Stimulated activated naive CD8-positive, alpha-beta T cell treated with anti-CD3 and anti-CD28 coated beads, Interleukin-15, amount 100 ng/mL, for 72 hours (primary cell): Measurements from ENCODE around the gene ARID5A.

Experiments
- ATAC-seq: fragments of 150-1000 bp; cut with Tn5 transposase; 2 replicates; pipeline ENCODE4 v1.10.0; 2021; ENCODE audit warnings: mild to moderate bottlenecking, moderate library complexity
- DNase-seq, 2 donors: peaks; one replicate each; pipeline ENCODE4 v3.0.0; 2021 to 2022
- H3K27ac Mint-ChIP-seq, 2 donors: one replicate each; pipeline ENCODE4 v1.8.0; 2022; ENCODE audit warnings: mild to moderate bottlenecking in 2 of 2, mixed read lengths in 2 of 2, moderate library complexity in 2 of 2
- H3K27me3 Mint-ChIP-seq: one replicate; pipeline ENCODE4 v1.8.0; 2022; ENCODE audit warnings: mixed read lengths
- H3K4me1 Mint-ChIP-seq: one replicate; pipeline ENCODE4 v1.8.0; 2022; ENCODE audit warnings: mild to moderate bottlenecking, mixed read lengths
- H3K4me3 Mint-ChIP-seq, 2 donors: one replicate each; pipeline ENCODE4 v1.8.0; 2022; ENCODE audit warnings: mild to moderate bottlenecking in 2 of 2, mixed read lengths in 2 of 2, moderate library complexity in 1 of 2
- H3K9me3 Mint-ChIP-seq, 2 donors: one replicate each; pipeline ENCODE4 v1.8.0; 2022; ENCODE audit warnings: mixed read lengths in 2 of 2

The ARID5A gene

DNA sequence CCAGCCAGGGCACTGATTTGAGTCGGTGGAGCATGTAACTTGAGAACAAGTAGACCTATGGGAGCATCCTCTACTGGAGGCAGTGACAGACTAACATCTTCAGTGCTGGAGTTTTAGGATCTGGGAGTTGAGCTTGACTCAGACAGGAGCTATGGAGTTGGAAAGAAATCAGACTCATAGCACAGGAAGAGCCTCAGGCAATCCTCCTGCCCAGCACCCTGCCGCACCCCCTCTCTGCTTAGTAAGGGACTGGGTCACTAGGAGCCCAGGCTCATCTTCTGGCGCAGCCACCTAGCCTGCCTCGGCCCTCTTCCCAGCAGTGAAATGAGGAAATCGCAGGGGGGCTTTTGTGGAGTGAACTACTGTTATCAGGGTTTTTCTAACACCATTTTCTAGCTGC, 3.6 kb downstream of the ARID5A start:
- Mint-ChIP-seq H3K27me3 (no peaks in the 10 kb centered on the region), H3K27ac (peak overlapping the region in 1 of 2 donors; percentile 48), H3K9me3 (no peaks in the 10 kb centered on the region), H3K4me3 (peak overlapping the region; percentile 74 to 88), H3K4me1 (peaks cover 73% of the 10 kb centered on the region)
- DNase-seq (no peak), ATAC-seq (no peak)

DNA sequence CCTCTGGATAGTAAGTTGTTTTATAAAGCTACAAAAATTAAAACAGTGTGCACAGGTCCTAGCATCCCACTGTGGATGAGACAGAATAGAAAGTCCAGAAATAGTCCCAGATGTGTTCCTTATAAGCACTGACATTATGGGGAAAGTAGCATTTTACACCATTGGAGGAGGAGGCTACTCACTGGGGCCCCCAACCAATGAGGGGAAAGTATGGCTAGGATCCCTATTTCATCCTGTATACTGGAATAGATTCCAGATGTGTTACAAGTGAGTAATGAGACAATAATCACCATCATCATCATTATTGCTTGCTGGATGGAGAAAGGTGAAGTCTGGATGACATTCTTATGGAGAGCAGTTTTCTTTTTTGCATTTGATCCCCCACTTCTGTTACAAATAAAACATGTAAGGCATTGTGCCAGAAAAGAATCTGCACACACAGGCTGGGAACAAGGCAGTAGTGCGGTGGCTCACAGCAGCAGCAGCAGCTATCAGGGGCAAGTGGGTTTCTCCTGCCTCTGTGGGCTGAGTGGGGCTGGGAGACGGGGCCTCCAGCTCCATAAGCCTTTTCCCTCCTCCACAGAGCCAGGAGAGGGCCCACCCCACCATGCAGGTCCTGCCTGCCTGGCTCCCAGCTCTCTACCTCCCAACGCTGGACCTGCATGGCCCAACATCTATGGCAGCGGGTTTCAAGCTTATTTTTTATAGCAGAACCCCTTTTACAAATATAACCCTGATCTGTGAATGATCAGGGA, 5.0 kb downstream of the ARID5A start:
- Mint-ChIP-seq H3K9me3 (no peaks in the 10 kb centered on the region), H3K4me3 (no peak overlapping the region), H3K27me3 (no peaks in the 10 kb centered on the region), H3K27ac (no peak overlapping the region), H3K4me1 (peaks cover 74% of the 10 kb centered on the region)
- ATAC-seq (no peak), DNase-seq (no peak)

DNA sequence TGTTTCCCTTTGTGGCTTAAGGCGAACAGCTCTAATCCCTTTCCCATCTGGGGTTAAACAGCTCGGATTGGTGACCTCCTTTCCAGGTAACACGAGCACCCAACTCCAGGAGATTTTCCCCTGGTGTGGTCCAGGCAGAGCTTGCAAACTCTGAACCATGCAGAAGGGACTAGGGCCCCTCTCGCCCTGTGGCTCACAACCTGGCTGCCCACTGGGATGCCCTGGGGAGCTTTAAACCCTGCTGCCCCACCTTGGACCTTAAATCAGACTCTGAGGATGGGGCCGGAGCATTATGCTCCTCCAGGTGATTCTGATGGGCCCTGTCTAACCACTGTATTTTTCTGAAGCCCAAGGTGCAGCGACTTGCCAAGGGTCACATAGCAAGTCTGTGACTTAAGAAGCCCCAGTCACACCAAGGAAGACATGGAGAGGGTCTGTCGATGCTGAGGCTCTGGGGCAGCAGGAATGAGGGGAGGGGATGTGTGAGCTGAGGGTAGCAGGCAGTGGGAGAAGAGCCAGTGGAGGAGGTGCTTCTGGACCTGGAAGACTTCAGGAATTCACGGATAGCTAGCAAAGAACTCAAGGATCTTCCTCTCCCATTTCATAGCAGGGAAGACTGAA, 5.9 kb downstream of the ARID5A start:
- Mint-ChIP-seq H3K4me3 (peak overlapping the region in 1 of 2 donors; percentile 44), H3K27ac (peak overlapping the region in 1 of 2 donors; percentile 19), H3K9me3 (no peaks in the 10 kb centered on the region), H3K27me3 (no peaks in the 10 kb centered on the region), H3K4me1 (peaks cover 83% of the 10 kb centered on the region)
- DNase-seq: no peak
- no peak for ATAC-seq

DNA sequence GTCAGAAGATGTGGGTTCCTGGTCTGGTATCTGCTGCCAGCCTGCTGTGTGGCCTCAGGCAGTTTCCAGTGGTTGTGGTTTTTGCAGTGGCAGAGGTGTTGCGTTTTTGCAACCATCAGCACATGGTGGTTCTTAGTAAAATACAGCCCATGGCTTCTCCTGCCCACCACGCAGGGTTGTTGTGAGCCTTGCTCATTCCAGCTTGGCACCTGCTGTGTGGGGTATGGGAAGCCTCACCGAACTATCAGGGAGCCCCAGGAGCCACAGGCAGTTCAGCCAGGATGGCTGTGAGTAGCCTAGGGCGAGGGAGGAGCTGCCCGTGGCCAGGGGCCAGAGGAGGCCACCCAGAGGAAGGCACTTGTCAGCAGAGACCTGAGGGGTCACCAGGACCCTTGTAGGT, 9.8 kb downstream of the ARID5A start:
- peak; percentile 72 for ATAC-seq
- Mint-ChIP-seq H3K27me3 (no peaks in the 10 kb centered on the region), H3K4me1 (peaks cover 57% of the 10 kb centered on the region), H3K4me3 (peak overlapping the region; percentile 66 to 83), H3K27ac (peak overlapping the region; percentile 60 to 92), H3K9me3 (no peaks in the 10 kb centered on the region)
- DNase-seq: peak in 1 of 2 donors; percentile 62

DNA sequence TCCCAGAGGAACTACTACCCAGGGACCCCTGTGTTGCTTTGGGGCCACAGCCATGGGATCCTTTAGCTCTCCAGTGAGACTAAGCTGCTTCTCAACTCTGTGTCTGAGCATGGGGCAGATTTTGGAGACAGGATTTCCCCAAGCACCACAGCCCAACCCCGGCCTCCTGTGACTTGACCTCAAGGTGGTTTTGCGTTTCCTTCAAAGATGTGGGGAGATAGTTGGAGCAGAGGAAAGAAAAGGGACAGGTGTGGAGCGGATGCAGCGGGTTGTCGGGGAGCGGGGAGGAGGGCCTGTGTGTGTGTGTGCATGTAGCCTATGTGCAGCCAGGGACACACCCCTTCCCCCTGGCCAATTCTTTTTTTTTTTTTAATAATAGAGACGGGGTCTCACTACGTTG, 10.2 kb downstream of the ARID5A start:
- DNase-seq (peak in 1 of 2 donors; percentile 30), ATAC-seq (peak; percentile 14)
- H3K9me3 Mint-ChIP-seq: no peaks in the 10 kb centered on the region
- H3K4me1 Mint-ChIP-seq: peaks cover 57% of the 10 kb centered on the region
- no peak overlapping the region for H3K27ac Mint-ChIP-seq
- no peaks in the 10 kb centered on the region for H3K27me3 Mint-ChIP-seq
- no peak overlapping the region for H3K4me3 Mint-ChIP-seq

DNA sequence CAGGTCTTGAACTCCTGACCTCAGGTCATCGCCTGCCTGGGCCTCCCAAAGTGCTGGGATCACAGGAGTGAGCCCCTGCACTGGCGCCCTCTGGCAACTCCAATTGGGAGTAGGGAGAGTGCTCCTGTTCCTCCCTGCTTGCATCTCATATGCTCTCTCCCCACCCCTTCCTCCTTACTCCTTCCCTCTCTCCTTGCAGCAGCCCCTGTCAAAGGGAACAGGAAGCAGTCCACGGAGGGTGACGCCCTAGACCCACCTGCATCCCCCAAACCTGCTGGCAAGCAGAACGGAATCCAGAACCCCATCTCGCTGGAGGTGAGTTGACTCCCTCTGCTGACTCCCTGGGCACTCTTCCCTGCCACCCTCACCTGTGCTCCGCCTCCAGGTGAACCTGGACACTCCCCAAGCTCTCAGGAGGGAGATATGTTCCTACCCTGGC, 10.7 kb downstream of the ARID5A start:
- Mint-ChIP-seq H3K4me3 (peak overlapping the region; percentile 9 to 30), H3K4me1 (peaks cover 56% of the 10 kb centered on the region), H3K9me3 (no peaks in the 10 kb centered on the region), H3K27ac (peak overlapping the region in 1 of 2 donors; percentile 88), H3K27me3 (no peaks in the 10 kb centered on the region)
- DNase-seq: no peak
- ATAC-seq: no peak

DNA sequence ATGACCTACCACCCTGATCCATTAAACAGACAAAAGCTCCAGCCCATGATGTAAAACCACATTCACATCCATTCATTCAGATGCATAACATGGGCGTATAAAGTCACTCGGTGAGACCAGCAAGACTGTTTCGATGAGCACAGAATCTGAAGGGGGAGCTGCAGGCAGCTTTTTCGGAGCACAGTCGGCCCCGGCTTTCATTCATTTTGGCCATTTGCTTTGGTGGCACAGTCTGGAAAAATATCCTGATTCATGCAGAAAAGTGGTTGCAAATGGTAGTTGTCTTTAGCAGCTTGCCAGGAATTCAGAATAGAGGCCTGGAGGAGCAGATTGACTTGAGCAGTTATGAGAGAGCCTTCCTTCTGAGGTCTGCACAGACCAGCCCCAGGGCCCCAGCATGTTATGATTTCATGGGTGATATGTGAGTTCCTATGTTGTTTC, 11.2 kb downstream of the ARID5A start:
- H3K9me3 Mint-ChIP-seq: no peaks in the 10 kb centered on the region
- H3K4me1 Mint-ChIP-seq: peaks cover 54% of the 10 kb centered on the region
- H3K27ac Mint-ChIP-seq: peak overlapping the region in 1 of 2 donors; percentile 88
- no peak overlapping the region for H3K4me3 Mint-ChIP-seq
- DNase-seq (no peak), ATAC-seq (no peak)
- H3K27me3 Mint-ChIP-seq: no peaks in the 10 kb centered on the region

DNA sequence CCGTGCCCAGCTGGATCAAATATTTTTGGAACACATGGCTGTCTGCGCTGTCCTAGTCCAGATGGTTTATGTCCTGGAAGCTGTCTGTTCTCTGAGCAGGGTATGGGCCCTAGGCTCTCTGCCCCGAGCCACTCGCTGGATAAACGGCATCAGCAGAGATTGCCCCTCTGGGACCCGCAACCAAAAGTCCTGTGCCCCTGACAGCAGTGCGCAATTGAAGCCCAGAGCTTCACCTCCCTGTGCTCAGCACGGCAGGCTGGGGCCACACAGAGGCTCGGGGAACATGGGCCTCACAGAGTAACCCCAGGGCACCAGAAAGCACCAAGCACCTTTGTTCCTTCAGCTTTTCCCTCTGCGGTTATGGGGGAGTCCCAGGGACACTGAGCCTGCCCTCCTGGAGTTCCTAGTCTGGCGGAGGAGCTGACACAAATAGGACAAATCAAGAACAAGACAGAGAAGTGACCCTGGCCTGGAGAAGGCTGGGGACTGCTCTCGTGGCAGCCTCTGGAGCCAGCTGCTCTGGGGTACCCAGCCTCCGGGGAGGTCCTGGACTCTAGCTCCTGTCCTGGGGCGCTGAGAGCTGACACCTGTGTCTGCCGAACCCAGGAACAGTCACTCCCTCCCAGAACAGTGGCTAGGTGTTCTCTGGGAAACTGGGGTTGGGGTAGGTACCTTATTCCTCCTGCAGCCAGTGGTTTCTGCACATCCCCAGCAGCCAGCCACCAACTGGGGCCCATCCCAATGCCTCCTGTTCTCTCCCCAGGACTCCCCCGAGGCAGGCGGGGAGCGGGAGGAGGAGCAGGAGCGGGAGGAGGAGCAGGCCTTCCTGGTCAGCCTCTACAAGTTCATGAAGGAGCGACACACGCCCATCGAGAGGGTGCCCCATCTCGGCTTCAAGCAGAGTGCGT, 12.3 kb downstream of the ARID5A start:
- peaks cover 54% of the 10 kb centered on the region for H3K4me1 Mint-ChIP-seq
- H3K9me3 Mint-ChIP-seq: no peaks in the 10 kb centered on the region
- H3K4me3 Mint-ChIP-seq: no peak overlapping the region
- ATAC-seq (no peak), DNase-seq (no peak)
- H3K27me3 Mint-ChIP-seq: no peaks in the 10 kb centered on the region
- H3K27ac Mint-ChIP-seq: no peak overlapping the region

DNA sequence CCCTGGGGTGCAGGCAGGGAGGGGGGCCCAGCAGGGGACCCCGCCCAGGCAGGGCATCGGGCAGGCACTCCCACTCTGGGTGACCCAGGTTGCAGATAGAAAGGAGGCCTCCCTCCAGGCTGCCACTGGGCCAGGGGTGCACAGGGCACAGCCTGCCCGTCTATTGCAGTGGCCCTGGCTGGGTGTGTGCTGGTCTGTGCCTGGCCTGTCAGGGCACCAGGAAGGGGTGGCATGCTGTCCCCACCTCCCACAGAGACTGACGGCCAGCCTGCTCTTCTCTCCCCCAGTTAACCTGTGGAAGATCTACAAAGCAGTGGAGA, 12.9 kb downstream of the ARID5A start:
- H3K27me3 Mint-ChIP-seq: no peaks in the 10 kb centered on the region
- H3K4me3 Mint-ChIP-seq: no peak overlapping the region
- H3K9me3 Mint-ChIP-seq: no peaks in the 10 kb centered on the region
- H3K27ac Mint-ChIP-seq: no peak overlapping the region
- peaks cover 54% of the 10 kb centered on the region for H3K4me1 Mint-ChIP-seq
- DNase-seq: no peak
- ATAC-seq: no peak

DNA sequence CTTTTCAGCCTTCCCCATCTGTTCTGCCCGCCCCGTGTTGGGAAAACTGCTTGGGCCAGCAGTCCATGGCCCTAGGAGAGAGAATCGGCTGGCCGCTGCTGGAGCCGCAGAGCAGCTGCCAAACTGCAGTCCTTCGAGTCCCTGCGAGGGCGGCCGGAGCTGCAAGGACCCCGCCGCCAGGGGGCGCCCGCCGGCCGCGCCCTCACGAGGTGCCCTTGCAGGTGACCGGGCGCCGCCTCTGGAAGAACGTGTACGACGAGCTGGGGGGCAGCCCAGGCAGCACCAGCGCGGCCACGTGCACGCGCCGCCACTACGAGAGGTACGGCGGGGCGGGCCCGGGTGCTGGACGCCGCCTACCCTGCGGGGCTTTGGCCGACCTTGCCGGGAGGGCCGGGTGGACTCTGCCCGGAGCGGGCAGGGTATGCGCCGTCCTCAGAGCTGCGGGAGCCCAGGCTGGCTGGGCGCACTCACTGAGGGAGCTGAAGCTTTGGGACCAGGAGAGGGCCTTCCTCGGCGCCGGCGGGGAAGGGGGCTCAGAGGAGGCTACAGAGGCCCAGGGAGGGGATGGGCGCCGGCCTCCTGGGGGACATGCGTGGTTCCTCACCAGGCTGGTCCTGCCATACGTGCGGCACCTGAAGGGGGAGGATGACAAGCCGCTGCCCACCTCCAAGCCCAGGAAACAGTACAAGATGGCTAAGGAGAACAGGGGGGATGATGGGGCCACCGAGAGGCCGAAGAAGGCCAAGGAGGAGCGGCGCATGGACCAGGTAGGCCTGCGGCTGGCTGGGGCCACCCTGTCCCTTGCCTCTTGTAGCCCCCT, 13.6 kb downstream of the ARID5A start:
- H3K4me1 Mint-ChIP-seq: peaks cover 53% of the 10 kb centered on the region
- ATAC-seq: no peak
- peaks cover 6% of the 10 kb centered on the region for H3K27me3 Mint-ChIP-seq
- no peak for DNase-seq
- no peaks in the 10 kb centered on the region for H3K9me3 Mint-ChIP-seq
- H3K4me3 Mint-ChIP-seq: no peak overlapping the region
- no peak overlapping the region for H3K27ac Mint-ChIP-seq

DNA sequence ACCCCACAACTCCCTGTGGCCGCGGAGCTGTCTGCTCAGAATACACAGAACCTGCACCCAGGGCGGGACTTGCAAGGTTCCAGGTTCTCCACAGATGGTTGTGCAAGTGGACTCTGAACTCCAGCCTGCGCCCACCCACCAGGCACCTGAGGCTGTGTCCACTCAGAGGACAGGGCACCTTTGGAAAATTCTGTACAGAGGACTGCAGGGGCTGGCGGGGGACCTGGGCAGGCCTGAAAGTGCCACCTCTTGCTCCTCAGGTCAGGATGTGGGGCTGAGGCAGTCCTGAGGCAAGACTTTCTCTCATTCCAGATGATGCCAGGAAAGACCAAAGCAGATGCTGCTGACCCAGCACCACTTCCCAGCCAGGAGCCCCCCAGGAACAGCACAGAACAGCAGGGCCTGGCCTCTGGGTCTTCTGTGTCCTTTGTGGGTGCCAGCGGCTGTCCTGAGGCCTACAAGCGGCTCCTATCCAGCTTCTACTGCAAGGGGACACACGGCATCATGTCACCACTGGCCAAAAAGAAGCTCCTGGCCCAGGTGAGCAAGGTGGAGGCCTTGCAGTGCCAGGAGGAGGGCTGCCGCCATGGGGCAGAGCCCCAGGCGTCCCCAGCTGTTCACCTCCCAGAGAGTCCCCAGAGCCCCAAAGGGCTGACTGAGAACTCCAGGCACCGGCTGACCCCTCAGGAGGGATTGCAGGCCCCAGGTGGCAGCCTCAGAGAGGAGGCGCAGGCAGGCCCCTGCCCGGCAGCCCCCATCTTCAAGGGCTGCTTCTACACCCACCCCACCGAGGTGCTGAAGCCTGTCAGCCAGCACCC, 14.4 kb downstream of the ARID5A start:
- ATAC-seq: no peak
- DNase-seq: no peak
- peaks cover 7% of the 10 kb centered on the region for H3K27me3 Mint-ChIP-seq
- H3K4me1 Mint-ChIP-seq: peaks cover 45% of the 10 kb centered on the region
- H3K4me3 Mint-ChIP-seq: no peak overlapping the region
- peak overlapping the region in 1 of 2 donors; percentile 50 for H3K27ac Mint-ChIP-seq
- H3K9me3 Mint-ChIP-seq: no peaks in the 10 kb centered on the region

DNA sequence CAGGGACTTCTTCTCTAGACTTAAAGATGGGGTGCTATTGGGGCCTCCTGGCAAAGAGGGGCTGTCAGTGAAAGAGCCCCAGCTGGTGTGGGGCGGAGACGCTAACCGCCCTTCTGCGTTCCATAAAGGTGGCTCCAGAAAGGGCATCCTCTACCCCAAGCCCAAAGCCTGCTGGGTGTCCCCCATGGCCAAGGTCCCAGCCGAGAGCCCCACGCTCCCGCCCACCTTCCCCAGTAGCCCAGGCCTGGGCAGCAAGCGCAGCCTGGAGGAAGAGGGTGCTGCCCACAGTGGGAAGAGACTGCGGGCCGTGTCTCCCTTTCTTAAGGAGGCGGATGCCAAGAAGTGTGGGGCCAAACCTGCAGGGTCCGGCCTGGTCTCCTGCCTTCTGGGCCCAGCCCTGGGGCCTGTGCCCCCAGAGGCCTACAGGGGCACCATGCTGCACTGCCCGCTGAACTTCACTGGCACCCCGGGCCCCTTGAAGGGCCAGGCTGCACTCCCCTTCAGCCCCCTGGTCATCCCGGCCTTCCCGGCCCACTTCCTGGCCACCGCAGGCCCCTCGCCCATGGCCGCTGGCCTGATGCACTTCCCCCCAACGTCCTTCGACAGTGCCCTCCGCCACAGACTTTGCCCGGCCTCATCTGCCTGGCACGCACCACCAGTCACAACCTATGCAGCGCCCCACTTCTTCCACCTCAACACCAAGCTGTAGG, 15.2 kb downstream of the ARID5A start:
- peaks cover 0 to 3% of the 10 kb centered on the region in 2 donors for H3K9me3 Mint-ChIP-seq
- H3K27me3 Mint-ChIP-seq: peaks cover 7% of the 10 kb centered on the region
- peak overlapping the region in 1 of 2 donors; percentile 38 for H3K4me3 Mint-ChIP-seq
- H3K27ac Mint-ChIP-seq: peak overlapping the region in 1 of 2 donors; percentile 2
- DNase-seq (no peak), ATAC-seq (no peak)
- peaks cover 41% of the 10 kb centered on the region for H3K4me1 Mint-ChIP-seq

DNA sequence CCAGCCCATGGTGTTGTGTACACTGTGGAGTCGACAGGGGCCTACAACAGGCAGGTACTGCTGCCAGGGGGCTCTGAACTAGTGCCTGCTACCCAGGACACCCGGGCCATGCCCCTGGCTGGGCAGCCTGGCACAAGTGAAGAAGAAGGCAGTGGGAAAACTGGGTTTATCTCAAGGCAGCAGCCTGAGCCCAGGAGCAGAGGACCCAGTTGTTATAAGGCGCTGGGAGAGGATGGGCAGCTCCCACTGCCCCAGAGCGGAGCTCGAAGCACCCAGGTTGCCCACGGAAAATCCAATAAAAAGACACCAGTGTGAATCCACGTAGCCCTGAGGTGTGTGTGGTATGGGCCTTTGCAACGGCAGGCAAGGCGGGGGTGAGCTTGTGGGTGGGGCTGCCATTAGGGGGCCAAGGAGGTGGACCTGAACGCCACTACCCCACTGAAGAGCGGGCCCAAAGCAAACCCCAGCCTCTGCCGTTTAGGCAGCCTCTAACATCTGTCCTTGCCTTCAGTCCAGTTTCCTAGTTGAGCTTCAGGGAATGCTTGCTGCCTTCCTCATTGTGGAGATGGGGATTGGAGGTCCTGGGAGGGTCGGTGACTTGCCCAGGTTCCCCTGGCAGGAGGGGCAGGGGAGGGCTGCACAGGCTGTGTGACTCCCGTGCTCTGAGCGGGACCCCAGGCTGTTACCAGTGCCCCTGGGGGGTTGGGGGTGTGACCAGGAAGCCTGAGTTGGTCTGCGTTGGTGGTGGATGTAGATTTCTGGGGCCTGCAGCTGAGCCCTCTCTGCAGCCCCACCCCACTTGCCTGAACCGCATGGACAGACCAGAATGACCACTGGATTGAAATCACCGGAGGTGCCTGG, 16.0 kb downstream of the ARID5A start:
- DNase-seq: no peak
- no peak for ATAC-seq
- peaks cover 7% of the 10 kb centered on the region for H3K27me3 Mint-ChIP-seq
- peaks cover 0 to 8% of the 10 kb centered on the region in 2 donors for H3K9me3 Mint-ChIP-seq
- H3K4me3 Mint-ChIP-seq: peak overlapping the region in 1 of 2 donors; percentile 38
- H3K4me1 Mint-ChIP-seq: peaks cover 39% of the 10 kb centered on the region
- no peak overlapping the region for H3K27ac Mint-ChIP-seq
